Peyer's patch (tissue), 4 donors: ENCODE measurements around the gene FNDC5.

ENCODE experiments used
- POLR2A ChIP-seq, 2 donors: fragments of 450-650 bp; IDR thresholded peaks; one replicate each; pipeline ENCODE4 v1.5.1; 2017; ENCODE audit warnings: antibody characterized with exemption in 2 of 2, mild to moderate bottlenecking in 2 of 2, moderate library complexity in 2 of 2
- TF ChIP-seq, protein P1 (sequence below), 6 experiments: fragments of 450-650 bp in 4 of 6; fragments of 200-600 bp in 2 of 6; sonication (generic) in 1 of 6; IDR thresholded peaks; one replicate each; pipeline ENCODE4 v1.5.1; 2017 to 2019; ENCODE audit warnings: antibody characterized with exemption in 6 of 6, mild to moderate bottlenecking in 3 of 6, moderate library complexity in 1 of 6

GRCh38 chr1:32818804-32819541 is 51.7 kb downstream of the FNDC5 start:
- no peak for TF ChIP-seq POLR2A (IDR thresholded peaks at IDR 0.05)
- TF ChIP-seq, protein P1, sequence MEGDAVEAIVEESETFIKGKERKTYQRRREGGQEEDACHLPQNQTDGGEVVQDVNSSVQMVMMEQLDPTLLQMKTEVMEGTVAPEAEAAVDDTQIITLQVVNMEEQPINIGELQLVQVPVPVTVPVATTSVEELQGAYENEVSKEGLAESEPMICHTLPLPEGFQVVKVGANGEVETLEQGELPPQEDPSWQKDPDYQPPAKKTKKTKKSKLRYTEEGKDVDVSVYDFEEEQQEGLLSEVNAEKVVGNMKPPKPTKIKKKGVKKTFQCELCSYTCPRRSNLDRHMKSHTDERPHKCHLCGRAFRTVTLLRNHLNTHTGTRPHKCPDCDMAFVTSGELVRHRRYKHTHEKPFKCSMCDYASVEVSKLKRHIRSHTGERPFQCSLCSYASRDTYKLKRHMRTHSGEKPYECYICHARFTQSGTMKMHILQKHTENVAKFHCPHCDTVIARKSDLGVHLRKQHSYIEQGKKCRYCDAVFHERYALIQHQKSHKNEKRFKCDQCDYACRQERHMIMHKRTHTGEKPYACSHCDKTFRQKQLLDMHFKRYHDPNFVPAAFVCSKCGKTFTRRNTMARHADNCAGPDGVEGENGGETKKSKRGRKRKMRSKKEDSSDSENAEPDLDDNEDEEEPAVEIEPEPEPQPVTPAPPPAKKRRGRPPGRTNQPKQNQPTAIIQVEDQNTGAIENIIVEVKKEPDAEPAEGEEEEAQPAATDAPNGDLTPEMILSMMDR (IDR thresholded peaks at IDR 0.05), result no peak
